IPS-NIHi7 (cell line): Measurements from ENCODE around the gene TVP23A.
"Not testable (repeated sequence)": the region's sequence is repeated elsewhere in the genome, so short reads cannot be mapped to it uniquely, and the experiment has no call there.

Experiments
- DNase-seq: peaks from one replicate; pipeline ENCODE4 v3.0.0; 2012; ENCODE audit warnings: mixed read lengths; ENCODE audit errors: extremely low spot score

TVP23A gene

GRCh38 chr16:10835281-10835931, 16.8 kb upstream of the TVP23A start:
- DNase-seq, result no peak

- no peak for DNase-seq
Observed at GRCh38 chr16:10834766-10835165, 16.2 kb upstream of the TVP23A start.

- no peak for DNase-seq
Observed at GRCh38 chr16:10834130-10834529, 15.5 kb upstream of the TVP23A start.

- no peak for DNase-seq
Observed at GRCh38 chr16:10833271-10833670, 14.7 kb upstream of the TVP23A start.

GRCh38 chr16:10831894-10832886, 13.6 kb upstream of the TVP23A start:
- no peak for DNase-seq

- not testable (repeated sequence) for DNase-seq
Observed at GRCh38 chr16:10830240-10830639, 11.6 kb upstream of the TVP23A start.

- not testable (repeated sequence) for DNase-seq
Observed at GRCh38 chr16:10829390-10830098, 10.9 kb upstream of the TVP23A start.

GRCh38 chr16:10828851-10829366, 10.3 kb upstream of the TVP23A start:
- DNase-seq, result no peak

GRCh38 chr16:10827691-10828341, 9.2 kb upstream of the TVP23A start:
- DNase-seq, result no peak

GRCh38 chr16:10824111-10824893, 5.7 kb upstream of the TVP23A start:
- DNase-seq, result no peak

GRCh38 chr16:10822702-10823101, 4.1 kb upstream of the TVP23A start:
- DNase-seq, result no peak

GRCh38 chr16:10820546-10820945, 2.0 kb upstream of the TVP23A start:
- DNase-seq, result no peak

- no peak for DNase-seq
Observed at GRCh38 chr16:10817514-10817913, 1.1 kb downstream of the TVP23A start.

- DNase-seq, result no peak
Observed at GRCh38 chr16:10813099-10813455, 5.5 kb downstream of the TVP23A start.

- no peak for DNase-seq
Observed at GRCh38 chr16:10812312-10813098, 6.1 kb downstream of the TVP23A start.

- DNase-seq, result no peak
Observed at GRCh38 chr16:10809706-10810105, 8.9 kb downstream of the TVP23A start.

- no peak for DNase-seq
Observed at GRCh38 chr16:10808850-10809249, 9.7 kb downstream of the TVP23A start.

- no peak for DNase-seq
Observed at GRCh38 chr16:10808218-10808617, 10.4 kb downstream of the TVP23A start.

- DNase-seq, result no peak
Observed at GRCh38 chr16:10806698-10807097, 11.9 kb downstream of the TVP23A start.

GRCh38 chr16:10805334-10805733, 13.3 kb downstream of the TVP23A start:
- no peak for DNase-seq
